HG03342 (cell line): Measurements from ENCODE around the gene SAT1.
"Not testable (repeated sequence)": the region's sequence is repeated elsewhere in the genome, so short reads cannot be mapped to it uniquely, and the experiment has no call there.

Experiments
- ATAC-seq: cut with Tn5 transposase; IDR thresholded peaks from one replicate; pipeline ENCODE4 v1.9.1; 2021; ENCODE audit warnings: mild to moderate bottlenecking, moderate library complexity; ENCODE audit not compliant: unreplicated experiment

The SAT1 gene

GRCh38 chrX:23782863-23783588 lies at the start of gene SAT1:
Gene SAT1, plus strand, starts transcription at chrX:23783173. Its CDS starts 179 bp downstream, at chrX:23783352.
- peak; percentile 79 for ATAC-seq

- ATAC-seq = no peak
These were observed 46.9 kb upstream of the SAT1 start for GRCh38 chrX:23736030-23736429.

- no peak for ATAC-seq
These were observed 45.6 kb upstream of the SAT1 start for GRCh38 chrX:23737413-23737812.

- ATAC-seq = no peak
These were observed 40.7 kb upstream of the SAT1 start for GRCh38 chrX:23742174-23742696.

- peak; percentile 95 for ATAC-seq
These were observed 40.0 kb upstream of the SAT1 start, which contains the start of gene ACOT9 for GRCh38 chrX:23742697-23743622. Gene ACOT9, minus strand, starts transcription at chrX:23743276. Its CDS starts 132 bp downstream, at chrX:23743144.

GRCh38 chrX:23743623-23743971 lies 39.4 kb upstream of the SAT1 start:
- ATAC-seq = not testable (repeated sequence)

- no peak for ATAC-seq
These were observed 37.2 kb upstream of the SAT1 start for GRCh38 chrX:23745786-23746185.

- ATAC-seq = no peak
These were observed 33.8 kb upstream of the SAT1 start for GRCh38 chrX:23749129-23749528.

GRCh38 chrX:23749576-23749975 lies 33.4 kb upstream of the SAT1 start:
- ATAC-seq = no peak

GRCh38 chrX:23752740-23753415 lies 30.1 kb upstream of the SAT1 start:
- ATAC-seq = no peak

GRCh38 chrX:23754664-23755063 lies 28.3 kb upstream of the SAT1 start:
- ATAC-seq = no peak

GRCh38 chrX:23756165-23756564 lies 26.8 kb upstream of the SAT1 start:
- ATAC-seq = peak; percentile 83

- no peak for ATAC-seq
These were observed 23.2 kb upstream of the SAT1 start for GRCh38 chrX:23759821-23760220.

GRCh38 chrX:23764188-23764984 lies 18.6 kb upstream of the SAT1 start:
- ATAC-seq = no peak

GRCh38 chrX:23765449-23765848 lies 17.5 kb upstream of the SAT1 start:
- ATAC-seq = no peak

- no peak for ATAC-seq
These were observed 17.1 kb upstream of the SAT1 start for GRCh38 chrX:23765868-23766267.

- no peak for ATAC-seq
These were observed 16.1 kb upstream of the SAT1 start for GRCh38 chrX:23766650-23767551.

- no peak for ATAC-seq
These were observed 12.8 kb upstream of the SAT1 start for GRCh38 chrX:23770142-23770541.

GRCh38 chrX:23771086-23771485 lies 11.9 kb upstream of the SAT1 start:
- not testable (repeated sequence) for ATAC-seq
